Measurements from ENCODE around the gene GPR17. TPM values are rescaled to one million over a fixed set of nuclear protein-coding genes. Genes with fewer than 3 reads are reported as not detected.

GPR17 gene
- total RNA-seq, 4 donors from 2014 or later: 0.20 TPM; not detected in 3

- Histone ChIP-seq H3K27ac (peak overlapping the region; percentile 49 to 68 (median 63)), H3K4me1 (peaks cover 19 to 32% of the 10 kb centered on the region in 2 donors), H3K36me3 (no peaks in the 10 kb centered on the region), H3K4me3 (no peak overlapping the region), H3K27me3 (no peaks in the 10 kb centered on the region), H3K9me3 (no peaks in the 10 kb centered on the region)
- in situ Hi-C loops (cut with MboI; ENCODE audit: low sequenced_read_pairs in 4 of 4): no loop called here
- TF ChIP-seq CTCF (IDR thresholded peaks at IDR 0.05 in 4 of 5, conservative IDR thresholded peaks at IDR 0.05 in 1 of 5) (no peak), POLR2A (IDR thresholded peaks at IDR 0.05) (no peak)
- ATAC-seq: no peak
- intact Hi-C loops (cut with DNase I; ENCODE audit: low total_unique reads): no loop called here
- no peak for DNase-seq
Measured at GRCh38 chr2:127650785-127651380, 4.9 kb downstream of the GPR17 start.

GRCh38 chr2:127651381-127651809 lies 5.4 kb downstream of the GPR17 start:
- Histone ChIP-seq H3K4me1 (peaks cover 19 to 33% of the 10 kb centered on the region in 2 donors), H3K4me3 (no peak overlapping the region), H3K36me3 (no peaks in the 10 kb centered on the region), H3K27me3 (no peaks in the 10 kb centered on the region), H3K27ac (peak overlapping the region; percentile 49 to 68 (median 63)), H3K9me3 (no peaks in the 10 kb centered on the region)
- in situ Hi-C loops (cut with MboI; ENCODE audit: low sequenced_read_pairs in 4 of 4) (no loop called here), intact Hi-C loops (cut with DNase I; ENCODE audit: low total_unique reads) (no loop called here)
- no peak for TF ChIP-seq POLR2A (IDR thresholded peaks at IDR 0.05)
- no peak for TF ChIP-seq CTCF (IDR thresholded peaks at IDR 0.05 in 4 of 5, conservative IDR thresholded peaks at IDR 0.05 in 1 of 5)
- ATAC-seq: no peak
- no peak for DNase-seq

- DNase-seq (peak in 1 of 2 donors; percentile 35), ATAC-seq (peak in 1 of 2 donors; percentile 15)
- no peaks in the 10 kb centered on the region for H3K36me3 ChIP-seq
- H3K4me3 ChIP-seq: no peak overlapping the region
- TF ChIP-seq POLR2A (IDR thresholded peaks at IDR 0.05) (no peak), CTCF (IDR thresholded peaks at IDR 0.05 in 4 of 5, conservative IDR thresholded peaks at IDR 0.05 in 1 of 5) (no peak)
- H3K27me3 ChIP-seq: no peaks in the 10 kb centered on the region
- H3K27ac ChIP-seq: peak overlapping the region; percentile 59 to 68 (median 64)
- intact Hi-C loops (cut with DNase I; ENCODE audit: low total_unique reads) (no loop called here), in situ Hi-C loops (cut with MboI; ENCODE audit: low sequenced_read_pairs in 4 of 4) (no loop called here)
- H3K9me3 ChIP-seq: no peaks in the 10 kb centered on the region
- H3K4me1 ChIP-seq: peaks cover 22 to 39% of the 10 kb centered on the region in 2 donors
Measured at GRCh38 chr2:127651971-127652550, 6.1 kb downstream of the GPR17 start.

GRCh38 chr2:127652786-127653357 lies 6.9 kb downstream of the GPR17 start:
- ATAC-seq (no peak), DNase-seq (no peak)
- no peak for TF ChIP-seq CTCF (IDR thresholded peaks at IDR 0.05 in 4 of 5, conservative IDR thresholded peaks at IDR 0.05 in 1 of 5)
- no peak for TF ChIP-seq POLR2A (IDR thresholded peaks at IDR 0.05)
- peaks cover 22 to 42% of the 10 kb centered on the region in 2 donors for H3K4me1 ChIP-seq
- H3K9me3 ChIP-seq: no peaks in the 10 kb centered on the region
- no peak overlapping the region for H3K4me3 ChIP-seq
- H3K27me3 ChIP-seq: no peaks in the 10 kb centered on the region
- intact Hi-C loops (cut with DNase I; ENCODE audit: low total_unique reads): no loop called here
- H3K36me3 ChIP-seq: no peaks in the 10 kb centered on the region
- H3K27ac ChIP-seq: peak overlapping the region; percentile 59 to 68 (median 64)
- in situ Hi-C loops (cut with MboI; ENCODE audit: low sequenced_read_pairs in 4 of 4): no loop called here
